HuH-7.5 (cell line): Measurements from ENCODE around the gene SLC30A4.

Experiments
- DNase-seq: peaks from one replicate; pipeline ENCODE4 v3.0.0; 2011; ENCODE audit warnings: low spot score

SLC30A4 gene

GRCh38 chr15:45449916-45450867, 72.4 kb downstream of the SLC30A4 start:
- DNase-seq, result no peak

DNA sequence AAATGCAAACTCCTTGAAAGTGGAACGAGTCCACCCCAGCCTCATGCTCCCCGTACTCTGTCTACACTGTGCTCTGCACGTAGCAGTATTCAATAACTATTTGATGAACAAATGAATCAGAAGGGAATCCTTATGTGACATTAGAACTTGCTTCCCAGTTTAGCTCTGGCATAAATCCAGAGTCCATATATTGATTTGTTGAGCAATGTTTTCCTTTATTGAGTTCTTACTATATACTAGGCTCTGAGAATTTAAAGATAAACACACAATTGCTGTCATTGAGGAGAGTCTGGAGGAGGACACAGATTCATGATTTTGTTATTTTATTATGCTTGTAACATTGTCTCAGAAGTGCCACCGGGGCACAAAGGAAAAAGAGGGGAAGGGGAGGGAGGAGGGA, 73.2 kb downstream of the SLC30A4 start:
- DNase-seq, result no peak

DNA sequence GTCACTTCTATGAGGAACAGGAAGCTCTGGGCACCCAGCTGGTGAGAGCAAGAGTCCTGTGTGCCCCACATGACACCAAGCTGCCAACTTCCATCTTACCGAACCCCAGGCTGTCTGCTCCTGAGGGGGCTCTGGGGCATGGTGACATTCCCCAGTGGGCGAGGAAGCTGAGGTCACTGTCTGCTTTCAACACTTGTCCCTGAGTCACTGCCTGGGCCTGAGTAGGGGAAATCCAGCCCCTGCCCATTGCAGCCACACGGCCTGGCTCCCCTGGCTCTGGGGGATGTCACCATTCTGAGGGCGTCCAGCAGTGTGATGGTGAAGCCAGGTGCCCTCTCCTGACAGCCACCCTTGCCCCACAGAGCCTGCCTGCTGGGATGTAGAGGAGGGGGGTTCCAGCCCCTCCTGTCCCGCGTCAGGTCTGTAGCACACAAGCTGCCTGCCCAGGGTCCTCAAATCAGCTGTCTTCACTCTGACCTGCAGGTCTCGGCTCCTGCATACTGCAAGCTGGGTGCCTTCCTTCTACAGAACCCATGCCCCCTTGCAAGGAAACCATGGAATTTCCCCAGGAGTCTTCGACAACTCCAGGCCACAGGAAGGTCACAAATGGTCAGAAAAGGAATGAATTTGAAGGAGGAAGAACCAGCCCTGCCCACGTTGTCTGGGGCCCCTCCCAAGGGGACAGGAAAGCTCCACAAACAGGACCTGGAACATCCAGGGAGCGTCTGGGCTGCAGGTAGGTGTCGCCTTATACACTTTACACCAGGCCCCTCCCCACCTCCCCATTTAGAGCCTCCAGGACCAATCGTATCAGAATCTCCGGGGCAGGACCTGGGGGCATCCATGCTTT, 74.3 kb downstream of the SLC30A4 start:
- no peak for DNase-seq

DNA sequence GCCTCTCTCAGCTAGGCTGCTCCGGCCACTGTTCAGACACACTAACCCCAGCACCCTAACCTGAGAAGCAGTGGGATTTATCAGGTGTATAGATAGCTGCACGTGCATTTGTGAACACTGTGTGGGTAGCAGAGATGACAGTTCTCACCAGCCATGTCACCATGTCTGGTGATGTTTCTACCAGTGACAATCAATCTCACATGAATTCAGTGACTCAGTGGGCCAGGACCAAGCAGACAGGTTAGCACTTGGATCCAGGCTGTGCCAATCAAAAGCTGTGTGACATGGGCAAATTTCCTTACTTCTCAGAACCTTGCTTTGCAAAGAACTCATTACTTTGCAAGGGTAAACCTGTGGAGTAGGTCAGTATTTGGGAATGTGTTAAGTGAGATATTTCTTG, 78.9 kb downstream of the SLC30A4 start:
- no peak for DNase-seq

- no peak for DNase-seq
These were observed 79.9 kb downstream of the SLC30A4 start for GRCh38 chr15:45442507-45443135.

GRCh38 chr15:45441686-45442085, 80.9 kb downstream of the SLC30A4 start:
- DNase-seq, result no peak

DNA sequence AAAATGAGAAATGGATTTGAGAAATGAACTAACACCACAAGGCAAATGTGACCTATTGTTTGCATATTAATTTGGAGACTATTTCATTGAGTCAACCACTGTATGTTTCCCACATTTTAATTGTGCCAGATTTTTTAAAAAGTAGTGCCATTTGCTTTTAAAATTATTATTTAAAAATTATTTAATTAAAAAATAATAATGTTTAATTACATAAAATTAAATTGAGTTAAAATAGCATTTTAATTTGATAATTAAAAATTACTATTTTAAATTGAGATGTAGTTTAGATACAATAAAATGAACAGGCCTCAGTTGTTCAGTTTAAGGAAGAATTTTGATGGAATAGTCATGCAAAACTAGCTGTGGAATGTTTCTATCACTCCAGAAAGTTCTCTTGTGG, 81.5 kb downstream of the SLC30A4 start:
- DNase-seq, result no peak

GRCh38 chr15:45439521-45440260, 82.9 kb downstream of the SLC30A4 start:
- DNase-seq, result no peak

DNA sequence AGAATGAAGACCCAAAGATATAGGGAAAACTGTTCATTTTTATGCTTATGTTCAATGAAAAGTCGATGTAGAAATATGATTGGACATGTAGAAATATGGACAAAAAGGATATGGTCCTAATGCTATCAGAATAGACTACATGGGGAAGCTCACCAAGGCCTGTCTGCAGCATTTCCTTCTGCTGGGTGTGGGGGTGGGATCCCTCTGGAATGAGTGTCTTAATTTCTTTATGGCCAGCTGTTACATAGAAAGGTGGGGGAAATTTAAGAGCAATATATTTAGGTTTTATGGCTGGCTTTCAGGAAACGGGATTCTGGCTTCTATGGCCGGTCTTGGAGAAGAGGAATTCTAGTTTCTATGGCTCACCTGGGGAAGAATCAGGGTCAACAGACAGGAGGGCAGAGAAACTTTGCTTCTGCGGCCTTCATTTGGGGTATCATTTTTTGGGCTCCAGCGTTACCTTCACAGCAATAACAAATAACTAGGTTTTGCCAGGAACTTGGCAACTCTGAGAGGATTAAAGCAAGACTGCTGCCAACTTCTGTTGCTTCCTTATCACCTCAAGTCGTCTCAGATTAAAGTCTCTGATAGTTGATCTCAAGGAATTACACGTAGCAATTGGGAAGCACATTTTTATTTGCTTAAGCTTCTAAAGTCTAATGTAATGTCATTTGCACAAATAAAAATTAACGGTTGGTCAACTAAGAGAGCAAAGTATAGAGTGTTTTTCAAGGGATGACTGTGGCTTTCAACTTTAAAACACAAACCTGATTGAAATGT, 87.2 kb downstream of the SLC30A4 start:
- no peak for DNase-seq

DNA sequence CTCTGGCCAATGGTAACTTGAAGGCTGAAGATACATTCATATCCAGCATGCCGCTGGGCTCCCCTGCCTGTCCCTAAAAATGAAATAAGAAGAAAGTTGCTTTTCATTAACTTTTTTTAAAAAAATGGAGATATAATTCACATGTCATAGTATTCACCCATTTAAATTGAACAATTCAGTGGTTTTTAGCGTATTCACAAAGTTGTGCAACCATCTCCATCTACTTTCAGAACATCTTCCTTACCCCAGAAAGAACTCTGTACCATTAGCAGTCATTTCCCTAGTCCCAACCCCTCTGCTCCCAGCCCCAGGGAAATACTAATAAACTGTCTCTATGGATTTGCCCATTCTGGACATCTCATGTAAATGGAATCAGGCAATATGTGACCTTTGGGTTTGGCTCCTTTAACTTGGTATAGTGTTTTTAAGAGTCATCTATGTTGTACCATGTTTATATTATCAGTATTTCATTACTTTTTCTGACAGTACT, 88.4 kb downstream of the SLC30A4 start:
- no peak for DNase-seq

GRCh38 chr15:45431511-45431910, 91.0 kb downstream of the SLC30A4 start:
- DNase-seq, result no peak

GRCh38 chr15:45429941-45430792, 92.4 kb downstream of the SLC30A4 start:
- peak; percentile 51 for DNase-seq
